HG03571 (cell line): ENCODE data around the gene PGLYRP1.
A peak's percentile ranks its signal among the peaks of the same experiment; 100 is the strongest.

Experiments used
- ATAC-seq: cut with Tn5 transposase; IDR thresholded peaks from one replicate; pipeline ENCODE4 v1.9.1; 2021; ENCODE audit not compliant: unreplicated experiment

Gene PGLYRP1

DNA sequence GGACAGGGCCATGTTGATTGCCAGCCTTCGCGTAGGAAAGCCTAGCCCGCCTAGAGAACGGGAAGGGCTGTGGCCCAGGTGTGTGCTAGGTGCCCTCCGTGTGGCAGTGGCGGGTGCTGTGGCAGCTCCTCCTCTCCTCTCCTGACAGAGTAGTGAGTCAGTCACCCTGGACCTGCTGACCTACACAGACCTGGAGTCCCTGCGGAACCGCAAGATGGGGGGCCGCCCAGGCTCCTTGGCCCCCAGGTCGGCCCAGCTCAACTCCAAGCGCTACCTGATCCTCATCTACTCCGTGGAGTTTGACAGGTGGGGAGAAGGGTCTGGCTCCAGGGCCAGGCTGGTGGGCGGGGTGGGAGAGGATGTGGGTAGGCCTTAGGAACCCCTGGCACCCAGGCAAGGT lies 16.4 kb downstream of the PGLYRP1 start:
- no peak for ATAC-seq

GRCh38 chr19:46002678-46003275 lies 20.1 kb downstream of the PGLYRP1 start:
- no peak for ATAC-seq

GRCh38 chr19:46000491-46001246 lies 22.2 kb downstream of the PGLYRP1 start:
- no peak for ATAC-seq

DNA sequence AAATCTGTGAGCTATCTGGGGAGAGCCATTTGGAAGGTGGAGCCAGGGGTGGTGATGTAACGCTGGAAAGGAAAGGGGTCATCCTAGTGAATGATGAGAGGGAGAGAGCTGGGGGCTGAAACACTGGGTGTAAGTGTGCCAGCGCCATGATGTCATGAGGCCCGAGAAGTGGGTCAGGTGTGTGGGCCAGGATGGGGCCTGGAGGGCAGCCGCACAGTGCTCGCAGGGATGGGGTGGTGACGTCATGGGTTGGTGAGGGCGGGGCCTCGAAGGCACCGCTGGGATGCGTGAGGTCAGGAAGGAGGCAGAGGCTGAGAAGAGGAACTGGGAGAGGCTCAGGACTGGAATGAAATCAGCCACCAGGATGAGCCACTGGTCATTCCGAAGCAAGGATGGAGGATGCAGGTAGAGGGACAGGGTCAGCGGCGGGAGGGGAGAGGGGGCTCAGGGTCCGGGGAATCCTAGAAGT lies 23.2 kb downstream of the PGLYRP1 start:
- no peak for ATAC-seq

DNA sequence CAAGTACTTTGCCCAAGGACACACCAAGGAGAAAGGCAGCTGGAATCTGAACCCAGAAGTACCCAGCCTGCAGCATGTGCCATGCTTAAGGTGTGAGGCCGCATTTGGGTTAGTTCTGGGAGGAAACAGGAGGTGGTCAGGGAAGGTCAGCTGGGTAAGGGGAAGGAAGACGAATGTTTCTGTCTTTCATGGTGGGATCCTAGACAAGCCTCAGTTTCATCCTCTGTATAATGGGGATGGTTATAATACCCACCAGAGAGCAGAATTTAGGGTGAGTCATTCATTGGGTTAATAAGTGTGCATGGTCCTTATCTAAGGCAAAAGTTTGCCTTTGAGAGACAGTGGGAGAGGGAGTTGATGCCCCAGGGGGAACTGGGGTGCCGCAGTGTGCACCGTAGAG lies 24.0 kb downstream of the PGLYRP1 start:
- no peak for ATAC-seq

GRCh38 chr19:45996933-45997332 lies 25.9 kb downstream of the PGLYRP1 start:
- ATAC-seq = no peak

- ATAC-seq = no peak
These were observed 27.0 kb downstream of the PGLYRP1 start for GRCh38 chr19:45995715-45996385.

- ATAC-seq = peak; percentile 93
These were observed 27.7 kb downstream of the PGLYRP1 start, which contains the start of gene CCDC61 for GRCh38 chr19:45994998-45995714. CCDC61 (plus strand) TSS chr19:45995467; CDS start chr19:46003019, 7,552 bp downstream.

DNA sequence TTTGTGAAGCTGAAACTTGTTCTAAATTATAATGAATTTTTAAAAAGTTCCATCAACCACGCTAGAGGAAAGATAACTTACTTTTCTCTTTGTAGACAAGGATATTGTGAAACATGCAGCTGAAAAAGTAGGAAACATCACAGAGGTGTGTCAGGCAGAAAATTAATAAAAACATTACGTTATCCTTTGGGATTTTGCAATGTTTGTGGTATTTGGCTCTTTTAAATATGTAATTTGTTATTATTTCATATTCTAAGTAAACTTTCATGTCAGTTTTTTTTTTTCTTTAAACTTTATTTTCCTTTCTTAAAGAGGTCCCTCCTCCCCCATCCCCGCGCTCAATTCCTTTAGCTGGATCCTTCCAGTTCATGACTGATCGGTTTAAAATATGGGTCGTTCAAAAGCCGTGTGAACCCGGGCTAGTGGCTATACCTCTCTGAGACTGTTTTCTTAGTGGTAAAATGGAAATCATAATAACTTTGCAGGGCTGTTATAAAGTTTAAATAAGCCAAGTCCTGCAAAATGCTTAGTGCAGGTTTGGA lies 28.3 kb downstream of the PGLYRP1 start:
- ATAC-seq = peak; percentile 8

DNA sequence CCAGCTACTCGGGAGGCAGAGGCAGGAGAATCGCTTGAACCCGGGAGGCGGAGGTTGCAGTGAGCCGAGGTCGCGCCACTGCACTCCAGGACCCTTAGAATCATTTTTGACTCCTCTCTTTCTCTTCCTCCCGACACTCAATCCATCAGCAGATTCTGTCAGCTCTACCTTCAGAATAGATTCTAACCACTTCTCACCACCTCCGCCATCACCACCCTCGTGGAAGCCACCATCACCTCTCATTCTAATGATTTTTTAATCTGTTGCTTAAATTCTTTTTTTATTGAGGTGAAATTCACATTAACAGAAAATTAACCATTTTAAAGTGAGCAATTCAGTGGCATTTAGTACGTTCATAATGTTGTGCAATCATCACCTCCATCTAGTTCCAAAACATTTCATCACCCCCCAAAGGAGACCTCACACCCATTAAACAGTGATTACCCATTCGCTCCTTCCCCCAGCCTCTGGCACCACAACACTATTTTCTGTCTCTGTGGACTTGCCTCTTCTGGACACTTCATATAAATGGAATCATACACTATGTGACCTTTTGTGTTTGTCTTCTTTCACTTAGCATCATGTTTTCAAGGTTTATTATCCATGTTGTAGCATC lies 32.6 kb downstream of the PGLYRP1 start:
- ATAC-seq = no peak

GRCh38 chr19:45985321-45985720 lies 37.5 kb downstream of the PGLYRP1 start:
- ATAC-seq = no peak

DNA sequence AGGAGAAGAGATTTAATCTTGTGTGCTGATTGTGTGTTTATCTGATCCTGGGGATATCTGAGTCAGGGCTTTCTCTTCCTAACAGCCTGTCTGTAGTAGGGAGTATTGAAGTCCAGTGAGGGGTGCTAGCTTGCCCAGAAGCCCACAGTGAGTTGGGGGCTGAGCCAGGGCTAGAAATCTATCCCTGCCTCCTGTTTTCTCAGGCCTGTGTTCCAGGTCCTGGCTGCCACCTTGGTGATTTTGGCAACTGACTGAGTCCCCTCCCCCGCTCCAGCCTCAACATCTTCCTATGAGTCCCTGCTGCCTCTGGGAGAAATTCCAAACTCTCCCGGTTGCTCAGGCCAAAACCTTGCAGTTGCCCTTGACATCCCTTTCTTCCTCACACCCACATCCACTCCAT lies 41.5 kb downstream of the PGLYRP1 start:
- ATAC-seq = no peak

- ATAC-seq = no peak
These were observed 44.7 kb downstream of the PGLYRP1 start for GRCh38 chr19:45978156-45978555.

GRCh38 chr19:45976178-45976577 lies 46.7 kb downstream of the PGLYRP1 start:
- ATAC-seq = no peak

DNA sequence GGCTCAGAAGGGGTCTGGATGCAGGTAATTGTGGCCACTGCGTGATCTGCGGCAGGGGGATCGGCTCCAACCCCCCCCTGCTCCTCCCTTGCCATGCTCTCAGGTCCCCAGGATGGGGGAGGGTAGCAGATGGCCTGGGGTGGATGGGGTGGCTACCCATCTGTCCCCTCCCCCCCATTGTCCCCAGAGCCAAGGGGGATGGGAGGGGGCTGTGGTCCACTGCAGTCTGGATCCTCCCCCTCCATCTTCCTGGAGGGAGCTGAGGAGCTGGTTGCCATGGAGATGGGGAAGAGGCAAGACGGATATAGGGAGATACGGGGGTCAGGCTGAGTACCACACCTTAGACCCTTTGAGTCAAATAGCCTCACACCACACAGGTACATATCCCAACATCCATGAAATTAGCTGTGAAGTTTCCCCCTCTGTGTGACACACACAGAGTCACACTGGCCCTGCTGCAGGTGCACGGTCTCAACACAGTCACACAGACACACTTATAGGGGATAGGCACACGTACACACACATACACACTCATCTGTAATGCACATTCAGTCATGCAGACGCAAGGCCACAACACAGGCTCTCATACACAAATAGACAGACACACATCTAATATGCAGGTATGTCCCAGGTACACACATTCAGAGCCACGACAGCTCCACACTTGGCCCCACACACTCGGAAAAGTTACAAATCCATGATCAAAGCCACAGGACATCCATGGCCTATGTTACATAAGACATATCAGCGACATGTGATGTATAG lies 47.4 kb downstream of the PGLYRP1 start:
- ATAC-seq = no peak

DNA sequence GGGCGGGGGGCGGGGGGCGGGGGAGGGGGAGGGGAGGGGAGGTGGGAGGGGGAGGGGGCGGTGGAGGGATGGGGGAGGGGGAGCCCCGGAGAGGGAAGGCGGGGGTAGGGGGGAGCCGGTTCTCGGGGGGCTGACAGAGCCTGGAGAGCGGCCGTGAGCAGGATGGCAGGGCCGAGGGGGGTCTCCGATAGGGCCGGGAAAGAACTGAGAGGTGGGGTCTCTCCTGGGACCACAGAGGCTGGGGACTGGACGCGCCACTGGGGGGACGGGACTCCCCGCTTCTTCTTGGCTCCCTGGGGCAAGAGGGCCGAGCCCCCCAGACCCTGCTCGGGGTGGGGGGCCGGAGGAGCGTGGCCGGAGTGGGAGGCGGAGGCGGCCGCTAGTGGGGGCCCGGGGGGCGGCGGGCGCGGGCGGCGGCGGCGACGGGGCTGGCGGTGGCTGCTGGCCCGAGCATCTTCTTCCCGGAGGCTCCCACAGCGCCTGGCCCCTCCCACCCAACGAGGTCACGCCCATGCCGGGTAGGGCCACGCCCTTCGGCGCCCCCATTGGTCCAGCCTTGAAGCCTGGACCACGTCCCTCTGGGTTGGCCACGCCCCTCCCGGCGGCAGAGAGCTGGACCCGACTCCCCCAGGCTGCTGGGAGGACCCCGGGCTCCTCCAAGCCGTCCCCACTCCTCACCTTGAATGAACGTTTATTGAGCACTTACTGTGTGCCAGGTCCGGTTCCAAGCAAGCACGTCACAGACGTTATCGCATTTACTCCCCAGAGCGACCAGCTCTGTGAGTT lies 49.1 kb downstream of the PGLYRP1 start, which contains the start of gene NOVA2:
TSS of gene NOVA2 (minus strand) at position 313 of the 786 bp plus-strand sequence. CDS start 514 bp downstream, outside the sequence.
- no peak for ATAC-seq

GRCh38 chr19:45972947-45973540 lies 49.8 kb downstream of the PGLYRP1 start:
- ATAC-seq = no peak
